Brain microvascular endothelial cell (primary cell): ENCODE results near the gene FRRS1L.

Source experiments
- DNase-seq: peaks from one replicate; pipeline ENCODE4 v3.0.0-alpha.2; 2020
- H3K27ac ChIP-seq: fragments of 250-450 bp; sonication (Bioruptor Pico); 2 replicates; pipeline ENCODE4 v1.5.1; 2020; ENCODE audit warnings: mild to moderate bottlenecking, moderate library complexity
- H3K27me3 ChIP-seq: fragments of 250-450 bp; sonication (Bioruptor Pico); replicated peaks from 2 replicates; pipeline ENCODE4 v1.5.1; 2020; ENCODE audit warnings: mild to moderate bottlenecking
- H3K36me3 ChIP-seq: fragments of 250-450 bp; sonication (Bioruptor Pico); replicated peaks from 2 replicates; pipeline ENCODE4 v1.5.1; 2020; ENCODE audit warnings: mild to moderate bottlenecking
- H3K4me3 ChIP-seq: 2 replicates; pipeline ENCODE4 v1.5.1; 2011; ENCODE audit warnings: low read depth, mild to moderate bottlenecking, control low read depth, low read length, moderate library complexity
- in situ Hi-C: cut with HindIII; loops from 2 replicates; pipeline ENCODE4 v1.10.0; 2017; ENCODE audit warnings: low sequenced_read_pairs, low pct_ligation_motif_present
- TF ChIP-seq, protein P1 (sequence below): IDR thresholded peaks from 2 replicates; pipeline ENCODE4 v1.5.1; 2011; ENCODE audit warnings: low read depth, mild to moderate bottlenecking, moderate library complexity, low read length, control low read depth, inconsistent platforms; ENCODE audit errors: missing control alignments

The FRRS1L gene

DNA sequence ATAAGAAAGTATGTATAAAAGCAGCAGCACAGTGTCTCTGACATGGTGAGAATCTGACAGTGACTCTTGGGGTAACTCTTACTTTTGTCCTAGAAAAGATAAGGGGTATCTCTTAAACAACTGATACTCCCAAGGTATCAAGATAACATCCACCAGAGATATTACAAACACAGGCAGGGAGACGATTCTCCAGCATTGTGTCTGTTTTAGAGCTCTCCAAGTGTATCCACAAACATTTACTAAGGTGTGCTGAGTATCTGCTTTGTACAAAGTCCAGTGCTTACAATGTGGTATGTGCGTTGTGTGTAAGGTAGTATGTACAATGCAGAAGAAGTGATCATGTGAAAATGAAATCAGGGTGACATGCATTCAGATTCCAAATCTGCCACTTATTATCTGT lies 42.9 kb downstream of the FRRS1L start:
- no peak for DNase-seq
- TF ChIP-seq, protein P1, sequence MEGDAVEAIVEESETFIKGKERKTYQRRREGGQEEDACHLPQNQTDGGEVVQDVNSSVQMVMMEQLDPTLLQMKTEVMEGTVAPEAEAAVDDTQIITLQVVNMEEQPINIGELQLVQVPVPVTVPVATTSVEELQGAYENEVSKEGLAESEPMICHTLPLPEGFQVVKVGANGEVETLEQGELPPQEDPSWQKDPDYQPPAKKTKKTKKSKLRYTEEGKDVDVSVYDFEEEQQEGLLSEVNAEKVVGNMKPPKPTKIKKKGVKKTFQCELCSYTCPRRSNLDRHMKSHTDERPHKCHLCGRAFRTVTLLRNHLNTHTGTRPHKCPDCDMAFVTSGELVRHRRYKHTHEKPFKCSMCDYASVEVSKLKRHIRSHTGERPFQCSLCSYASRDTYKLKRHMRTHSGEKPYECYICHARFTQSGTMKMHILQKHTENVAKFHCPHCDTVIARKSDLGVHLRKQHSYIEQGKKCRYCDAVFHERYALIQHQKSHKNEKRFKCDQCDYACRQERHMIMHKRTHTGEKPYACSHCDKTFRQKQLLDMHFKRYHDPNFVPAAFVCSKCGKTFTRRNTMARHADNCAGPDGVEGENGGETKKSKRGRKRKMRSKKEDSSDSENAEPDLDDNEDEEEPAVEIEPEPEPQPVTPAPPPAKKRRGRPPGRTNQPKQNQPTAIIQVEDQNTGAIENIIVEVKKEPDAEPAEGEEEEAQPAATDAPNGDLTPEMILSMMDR: no peak
- no peaks in the 10 kb centered on the region for H3K36me3 ChIP-seq
- no peak overlapping the region for H3K27ac ChIP-seq
- no peak overlapping the region for H3K4me3 ChIP-seq
- in situ Hi-C loops: no loop called here
- no peaks in the 10 kb centered on the region for H3K27me3 ChIP-seq

DNA sequence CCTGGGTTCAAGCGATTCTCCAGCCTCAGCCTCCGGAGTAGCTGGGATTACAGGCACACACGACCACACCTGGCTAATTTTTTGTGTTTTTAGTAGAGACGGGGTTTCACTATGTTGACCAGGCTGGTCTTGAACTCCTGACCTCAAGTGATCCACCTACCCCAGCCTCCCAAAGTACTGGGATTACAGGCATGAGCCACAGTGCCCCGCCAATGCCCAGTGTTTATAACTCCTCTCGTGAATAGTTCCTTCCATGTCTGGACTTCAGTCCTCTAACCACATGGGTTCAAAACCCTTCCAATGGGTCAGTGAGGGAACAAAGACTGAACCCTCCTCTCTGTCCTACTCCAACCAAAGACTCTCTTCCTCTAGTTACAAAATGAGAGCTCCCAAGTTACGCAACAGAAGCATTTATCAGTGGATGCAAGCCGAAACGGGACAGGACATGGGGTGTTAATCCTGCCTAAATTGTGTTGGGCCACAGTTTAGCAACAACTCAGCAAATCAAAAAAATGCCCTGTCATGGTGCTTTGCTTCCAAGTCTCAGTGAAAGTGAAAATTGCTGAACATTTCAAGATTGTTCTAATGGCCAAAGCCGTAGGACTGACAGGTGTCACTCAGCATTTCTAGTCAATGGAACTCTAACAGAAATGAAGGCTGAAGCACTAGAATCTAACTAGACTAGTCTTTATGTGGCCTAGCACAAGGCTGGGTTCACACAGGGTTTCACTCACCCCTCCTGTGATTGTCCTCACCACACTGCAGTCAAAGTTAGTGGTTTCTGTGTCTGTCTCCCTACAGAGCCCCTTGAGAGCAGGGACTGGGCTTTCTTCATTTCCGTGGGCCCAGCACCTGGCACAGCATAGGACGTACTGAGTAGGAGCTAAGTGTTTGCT lies 44.1 kb downstream of the FRRS1L start:
- Histone ChIP-seq H3K4me3 (no peak overlapping the region), H3K36me3 (no peaks in the 10 kb centered on the region), H3K27ac (no peak overlapping the region), H3K27me3 (no peaks in the 10 kb centered on the region)
- TF ChIP-seq, protein P1: no peak
- DNase-seq: no peak
- in situ Hi-C loops: no loop called here

DNA sequence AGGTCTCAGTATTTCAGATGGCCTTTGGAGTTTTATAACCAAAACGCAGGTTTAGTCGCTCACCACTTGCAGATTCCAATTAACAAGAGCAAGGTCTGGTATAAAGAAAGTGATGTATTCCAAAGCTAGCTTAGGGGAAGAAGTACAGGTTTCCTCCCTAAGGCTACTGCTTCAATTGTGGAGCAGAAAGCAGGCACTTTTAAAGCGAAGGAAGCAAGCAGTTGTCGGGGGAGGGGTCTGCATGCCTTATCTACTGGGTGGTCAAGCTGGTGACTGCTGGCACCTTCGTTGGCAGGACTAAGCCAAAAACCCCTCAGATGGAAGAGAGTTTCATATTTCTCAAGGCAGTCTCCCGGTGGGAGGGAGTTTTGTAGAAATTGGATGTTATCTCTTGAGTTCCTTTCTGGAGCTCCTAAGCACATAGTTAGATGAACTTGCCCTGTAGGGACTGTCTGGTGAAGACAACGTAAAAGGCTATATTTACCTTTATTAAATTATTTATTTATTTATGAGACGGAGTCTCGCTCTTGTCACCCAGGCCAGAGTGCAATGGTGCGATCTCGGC lies 45.7 kb downstream of the FRRS1L start:
- in situ Hi-C loops: no loop called here
- H3K27me3 ChIP-seq: no peaks in the 10 kb centered on the region
- no peak for DNase-seq
- H3K36me3 ChIP-seq: no peaks in the 10 kb centered on the region
- no peak overlapping the region for H3K27ac ChIP-seq
- H3K4me3 ChIP-seq: no peak overlapping the region
- TF ChIP-seq, protein P1: no peak

DNA sequence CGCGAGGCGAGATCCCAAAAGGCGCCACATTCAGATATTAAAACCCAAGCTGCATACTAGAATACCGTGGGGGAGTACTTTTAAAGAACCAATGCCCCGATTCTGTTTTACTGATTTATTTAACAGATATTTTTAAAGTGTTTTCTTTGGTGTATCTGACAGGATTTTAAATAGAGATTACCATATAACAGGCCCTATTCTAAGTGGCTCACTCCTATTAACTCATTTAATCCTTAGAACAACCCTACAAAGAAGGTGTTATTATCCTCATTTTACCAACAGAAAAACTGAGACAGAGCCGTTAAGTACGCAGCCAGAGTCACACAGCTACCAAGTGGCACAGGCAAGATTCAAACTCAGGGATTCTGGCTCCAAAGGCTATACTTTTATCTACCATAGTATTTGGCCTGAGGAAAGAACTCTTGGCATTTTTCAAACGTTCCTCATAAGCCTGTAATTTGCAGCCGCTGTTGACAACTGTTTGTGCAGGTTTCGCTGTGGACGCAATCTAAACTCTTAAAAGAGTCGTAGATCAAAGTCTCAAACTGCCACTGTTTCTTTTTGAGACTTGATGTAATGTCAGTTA lies 46.8 kb downstream of the FRRS1L start:
- Histone ChIP-seq H3K27me3 (no peaks in the 10 kb centered on the region), H3K36me3 (no peaks in the 10 kb centered on the region), H3K27ac (no peak overlapping the region), H3K4me3 (no peak overlapping the region)
- TF ChIP-seq, protein P1: no peak
- no peak for DNase-seq
- in situ Hi-C loops: no loop called here

DNA sequence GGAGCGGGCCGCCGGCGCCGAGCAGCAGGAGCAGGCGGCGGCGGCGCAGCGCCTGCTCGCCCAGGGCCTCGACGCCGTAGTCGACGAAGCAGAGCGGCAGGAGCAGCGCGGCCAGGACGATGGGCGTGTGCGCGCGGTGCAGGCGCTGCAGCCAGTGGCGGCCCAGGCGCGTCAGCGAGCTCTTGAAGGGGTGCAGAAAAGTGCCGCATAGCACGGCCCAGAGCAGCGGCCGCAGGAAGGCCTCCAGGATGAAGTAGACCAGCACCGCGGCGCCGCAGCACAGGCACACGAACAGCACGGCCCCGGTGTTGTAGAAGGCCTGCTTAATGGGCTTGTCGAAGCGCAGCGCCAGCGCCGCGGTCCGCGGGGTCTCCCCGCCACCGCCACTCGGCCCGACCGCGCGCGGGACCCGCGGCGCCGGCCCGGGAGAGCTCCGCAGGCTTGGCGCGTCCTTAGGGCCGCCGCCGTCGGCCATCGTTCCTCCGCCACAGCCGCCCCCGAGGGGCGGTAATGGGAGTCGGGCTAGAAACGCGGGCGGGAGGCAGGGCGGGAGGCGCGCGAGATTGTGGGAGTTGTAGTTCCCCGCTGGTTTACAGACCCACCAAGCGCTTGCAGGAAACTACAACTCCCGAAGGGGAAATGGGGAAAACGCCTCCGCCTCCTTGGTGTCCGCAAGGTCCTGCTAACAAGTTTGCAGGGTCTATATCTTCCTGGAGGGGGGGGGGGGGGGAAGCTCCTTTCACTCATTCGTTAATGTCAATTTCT lies 47.4 kb downstream of the FRRS1L start, which contains the start of gene TMEM245:
TMEM245 (minus strand) TSS at position 509 of the 765 bp plus-strand sequence; CDS start at position 475, 34 bp downstream.
- Histone ChIP-seq H3K36me3 (no peaks in the 10 kb centered on the region), H3K27me3 (no peaks in the 10 kb centered on the region), H3K27ac (peak within 1 kb of the TSS; percentile 58), H3K4me3 (peak within 1 kb of the TSS; percentile 86)
- in situ Hi-C loops: no loop called here
- peak; percentile 99 for DNase-seq
- TF ChIP-seq, protein P1: no peak
